ENCODE data around the gene CD72. TPM values are rescaled to one million over a fixed set of nuclear protein-coding genes. Genes with fewer than 3 reads are reported as not detected.
"Not testable (repeated sequence)": the region's sequence is repeated elsewhere in the genome, so short reads cannot be mapped to it uniquely, and the experiment has no call there.

CD72 gene
- total RNA-seq, 2 donors from 2014 or later, result 2.8 to 4.2 TPM

GRCh38 chr9:35651956-35652828 lies 34.0 kb upstream of the CD72 start:
- no peak for DNase-seq (ENCODE audit: low spot score)
- intact Hi-C loops (cut with DNase I), result no loop called here

DNA sequence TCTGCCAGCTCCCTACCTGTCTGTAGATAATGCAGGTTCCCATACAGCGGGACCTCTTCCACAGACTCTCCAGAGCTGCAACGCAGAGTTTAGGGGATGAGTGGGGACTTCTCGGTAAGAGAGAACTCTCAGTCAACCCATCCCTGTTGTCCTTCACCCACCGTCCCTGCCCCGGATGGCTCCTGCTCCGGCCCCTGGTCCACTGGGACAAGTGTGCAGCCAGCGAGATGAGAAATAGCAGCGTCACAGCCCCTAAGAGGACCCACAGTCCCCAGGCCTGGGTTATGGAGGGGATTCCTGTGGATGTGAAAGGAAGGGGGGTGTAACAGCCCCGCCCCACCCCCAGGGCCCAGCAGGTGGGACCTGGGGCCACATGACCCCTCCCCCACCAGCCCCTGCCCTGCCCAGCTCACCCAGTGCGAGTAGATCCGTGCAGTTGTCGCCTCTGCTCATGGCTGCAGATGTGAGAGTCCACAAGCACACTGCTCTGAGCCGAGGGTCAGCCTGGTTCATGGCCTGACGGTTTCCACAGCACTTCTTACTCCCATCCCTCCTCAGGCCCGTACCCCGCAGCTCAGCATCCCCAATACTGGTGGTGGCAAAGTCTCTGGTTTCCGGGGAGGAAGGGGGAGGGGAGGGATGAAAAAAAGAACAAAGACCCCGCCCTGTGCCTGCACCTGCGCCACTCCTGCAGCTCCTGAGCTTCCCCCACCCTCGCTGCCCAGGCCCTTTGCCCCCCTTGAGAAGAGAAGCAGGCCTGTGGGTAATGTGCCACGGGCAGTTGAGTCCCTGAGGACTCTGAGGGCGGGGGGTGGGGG lies 32.3 kb upstream of the CD72 start, which contains the start of gene SIT1:
Gene SIT1, minus strand, starts transcription at position 591 of the 818 bp plus-strand sequence. Its CDS starts 78 bp downstream, at position 513.
- DNase-seq (ENCODE audit: low spot score), result no peak
- intact Hi-C loops (cut with DNase I), result no loop called here

- DNase-seq (ENCODE audit: low spot score), result no peak
- intact Hi-C loops (cut with DNase I), result loop anchor here in 1 of 2 donors (5.0 kb wide), 1 partner anchor 37 kb away; no protein-coding TSS in a partner anchor
Observed at GRCh38 chr9:35649431-35650340, 31.5 kb upstream of the CD72 start.

DNA sequence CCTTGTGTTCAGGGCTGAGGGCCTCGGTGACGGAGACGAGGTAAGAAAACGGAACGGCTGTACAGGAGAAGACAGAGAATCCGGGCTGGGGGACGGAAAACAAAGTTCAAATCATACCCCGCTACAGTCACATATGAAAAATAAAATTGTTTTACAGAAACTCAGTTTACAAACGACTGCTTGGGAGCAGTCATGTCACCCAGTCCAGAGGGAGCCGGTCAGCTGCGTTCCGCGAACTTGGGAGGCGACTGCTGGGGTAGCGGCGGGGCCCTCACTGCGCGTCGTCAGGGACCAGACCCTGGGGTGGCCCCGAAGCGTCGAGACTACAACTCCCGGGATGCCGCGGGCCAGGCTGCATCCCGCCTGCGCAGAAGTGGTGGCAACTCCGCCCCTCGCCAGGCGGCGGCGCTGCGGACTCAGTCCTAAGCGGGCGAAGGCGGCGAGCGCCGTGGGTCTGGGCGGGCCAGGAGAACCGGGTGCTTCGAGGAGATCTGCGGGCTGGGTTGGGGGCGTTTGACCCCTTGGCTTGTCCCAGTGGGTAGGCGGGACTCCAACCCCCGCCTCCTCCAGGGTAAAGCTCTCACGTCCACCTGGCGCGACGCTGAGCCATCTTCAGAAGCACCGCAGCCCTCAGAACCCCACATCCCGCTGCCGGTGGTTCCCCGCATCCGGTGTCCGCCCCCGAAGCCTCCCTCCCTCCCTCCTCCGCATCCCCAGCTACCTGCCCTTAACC lies 28.5 kb upstream of the CD72 start:
- intact Hi-C loops (cut with DNase I), result loop anchor here in 1 of 2 donors (5.0 kb wide), 1 partner anchor 34 kb away; no protein-coding TSS in a partner anchor
- DNase-seq (ENCODE audit: low spot score), result peak; percentile 98

- DNase-seq (ENCODE audit: low spot score), result no peak
- intact Hi-C loops (cut with DNase I), result loop anchor here in 1 of 2 donors (5.0 kb wide), 1 partner anchor 34 kb away; no protein-coding TSS in a partner anchor
Observed at GRCh38 chr9:35646153-35646532, 27.9 kb upstream of the CD72 start.

- DNase-seq (ENCODE audit: low spot score), result not testable (repeated sequence)
- intact Hi-C loops (cut with DNase I), result loop anchor here in 1 of 2 donors (5.0 kb wide), 1 partner anchor 33 kb away; no protein-coding TSS in a partner anchor
Observed at GRCh38 chr9:35645736-35646135, 27.5 kb upstream of the CD72 start.

GRCh38 chr9:35643046-35643445 lies 24.8 kb upstream of the CD72 start:
- DNase-seq (ENCODE audit: low spot score), result no peak
- intact Hi-C loops (cut with DNase I), result no loop called here

DNA sequence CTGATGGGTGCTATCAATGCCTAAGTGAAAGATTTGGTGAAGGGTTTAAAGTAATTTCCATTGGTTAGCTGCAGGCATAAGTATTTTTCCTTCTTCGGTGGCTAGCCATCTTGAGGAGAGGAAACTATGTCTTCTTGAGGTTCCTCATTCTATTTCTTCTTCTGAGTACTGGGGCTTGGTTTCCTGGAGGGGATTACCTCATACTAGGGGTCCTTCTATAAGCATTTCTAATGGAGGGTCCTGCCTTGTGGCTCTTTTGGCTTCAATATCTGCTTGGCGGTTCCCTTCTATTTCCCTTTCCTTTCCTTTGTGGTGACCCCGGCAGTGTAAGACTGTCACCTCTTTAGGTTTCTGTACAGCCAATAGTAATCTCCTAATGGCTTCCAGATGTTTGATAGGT lies 23.3 kb upstream of the CD72 start:
- intact Hi-C loops (cut with DNase I); DNase-seq (ENCODE audit: low spot score): not testable (repeated sequence)

DNA sequence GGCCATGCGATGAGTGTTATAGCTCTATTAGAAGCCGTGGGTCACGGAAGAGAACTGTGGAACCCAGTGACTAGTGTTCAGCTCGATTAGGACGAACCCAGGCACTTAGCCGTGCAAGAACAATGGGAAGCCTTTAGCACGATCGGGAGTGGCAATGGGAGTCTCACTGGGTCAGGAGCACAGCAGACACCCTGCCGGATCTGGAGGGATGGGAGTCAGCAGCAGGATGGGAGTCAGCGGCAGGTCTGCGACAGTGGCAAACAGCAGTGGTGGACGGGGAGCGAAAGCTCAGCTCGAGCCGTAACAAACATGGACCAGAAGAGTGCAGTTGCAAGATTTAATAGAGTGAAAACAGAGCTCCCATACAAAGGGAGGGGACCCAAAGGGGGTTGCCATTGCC lies 22.2 kb upstream of the CD72 start:
- intact Hi-C loops (cut with DNase I); DNase-seq (ENCODE audit: low spot score): not testable (repeated sequence)

DNA sequence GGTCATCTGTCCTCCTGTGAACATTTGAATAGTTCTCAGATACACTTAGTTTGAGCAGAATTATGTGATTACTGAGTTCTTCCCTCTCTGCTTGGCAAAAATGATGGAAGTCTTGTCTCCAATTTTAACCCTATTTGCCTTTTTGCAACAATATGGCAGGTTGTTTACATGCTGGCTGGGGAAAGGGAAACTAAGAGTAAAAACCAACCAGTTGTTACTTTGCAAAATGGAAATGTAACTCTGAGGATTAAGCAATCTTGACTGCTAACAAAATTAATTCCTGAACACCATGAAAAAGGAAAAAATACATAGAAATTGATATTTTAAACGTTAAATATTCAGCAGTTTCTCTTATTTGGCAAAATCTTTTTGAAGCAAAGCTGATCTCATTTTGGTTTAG lies 21.4 kb upstream of the CD72 start:
- no peak for DNase-seq (ENCODE audit: low spot score)
- intact Hi-C loops (cut with DNase I), result no loop called here

DNA sequence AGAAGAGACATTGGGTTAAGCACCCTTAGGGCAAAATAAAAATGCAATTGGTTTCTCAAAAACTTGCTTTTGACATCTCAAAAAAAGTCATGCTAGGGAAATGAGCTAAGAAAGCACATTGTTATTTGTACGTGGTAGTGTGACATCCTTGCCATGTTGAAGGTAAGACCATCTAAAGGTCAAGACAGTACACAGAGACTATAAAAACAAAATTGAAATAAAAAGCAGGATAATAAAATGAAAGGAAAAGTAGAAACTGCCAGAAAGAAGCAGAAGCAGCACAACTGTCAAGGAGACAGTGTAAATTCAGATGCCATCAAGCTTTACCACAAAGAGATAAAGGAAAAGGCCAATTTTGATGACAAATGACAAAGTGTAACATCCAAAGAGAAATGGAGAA lies 21.0 kb upstream of the CD72 start:
- intact Hi-C loops (cut with DNase I); DNase-seq (ENCODE audit: low spot score): not testable (repeated sequence)

DNA sequence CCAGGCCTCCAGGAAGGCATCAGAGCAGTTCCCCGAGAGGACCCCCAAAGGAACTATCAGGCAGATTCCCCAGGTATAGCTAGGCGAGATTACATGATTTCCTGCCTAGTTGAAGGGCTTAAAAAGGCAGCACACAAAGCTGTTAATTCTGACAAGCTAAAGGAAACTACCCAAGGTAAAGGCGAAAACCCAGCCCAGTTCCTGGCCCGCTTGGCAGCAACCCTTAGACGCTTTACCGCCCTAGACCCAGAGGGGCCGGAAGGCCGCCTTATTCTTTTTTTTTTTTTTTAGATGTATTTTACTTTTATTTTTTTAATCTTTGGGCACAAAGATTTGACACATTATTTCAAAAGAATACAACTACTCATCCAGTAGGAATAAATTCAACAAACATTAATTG lies 20.5 kb upstream of the CD72 start:
- intact Hi-C loops (cut with DNase I); DNase-seq (ENCODE audit: low spot score): not testable (repeated sequence)

GRCh38 chr9:35637427-35637955 lies 19.3 kb upstream of the CD72 start:
- DNase-seq (ENCODE audit: low spot score); intact Hi-C loops (cut with DNase I): not testable (repeated sequence)

GRCh38 chr9:35636877-35637246 lies 18.6 kb upstream of the CD72 start:
- DNase-seq (ENCODE audit: low spot score); intact Hi-C loops (cut with DNase I): not testable (repeated sequence)

- no peak for DNase-seq (ENCODE audit: low spot score)
- intact Hi-C loops (cut with DNase I), result no loop called here
Observed at GRCh38 chr9:35636135-35636876, 18.1 kb upstream of the CD72 start.

DNA sequence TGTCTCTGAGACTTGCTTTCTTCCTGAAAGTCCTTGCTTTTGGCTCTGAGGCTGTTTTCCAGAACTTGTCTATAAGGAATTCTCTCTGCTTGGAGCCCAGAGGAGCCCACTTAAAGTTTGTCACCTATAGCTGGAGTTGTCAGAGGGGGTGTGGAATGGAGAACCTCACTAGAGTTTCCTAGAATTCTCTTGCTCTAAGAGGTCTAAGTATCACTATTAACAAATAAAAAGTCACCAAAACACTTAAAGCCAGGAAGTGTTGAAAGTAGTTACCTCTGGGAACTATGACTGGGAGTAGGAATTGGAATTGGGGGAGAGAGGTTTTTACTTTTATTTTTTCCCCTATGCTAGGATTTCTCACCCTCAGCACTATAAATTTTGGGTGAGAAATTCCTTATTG lies 17.5 kb upstream of the CD72 start:
- intact Hi-C loops (cut with DNase I), result no loop called here
- DNase-seq (ENCODE audit: low spot score), result no peak

- DNase-seq (ENCODE audit: low spot score), result no peak
Observed at GRCh38 chr9:35629597-35629996, 11.4 kb upstream of the CD72 start.

More at GRCh38 chr9:35629597-35629996, 11.4 kb upstream of the CD72 start:
- intact Hi-C loops (cut with DNase I), result no loop called here
